Measurements from ENCODE around the gene CRYBG1. TPM values are rescaled to one million over a fixed set of nuclear protein-coding genes. Genes with fewer than 3 reads are reported as not detected.

CRYBG1 gene
- polyA plus RNA-seq, 1 donor from 2014 or later, result 0.73 TPM

DNA sequence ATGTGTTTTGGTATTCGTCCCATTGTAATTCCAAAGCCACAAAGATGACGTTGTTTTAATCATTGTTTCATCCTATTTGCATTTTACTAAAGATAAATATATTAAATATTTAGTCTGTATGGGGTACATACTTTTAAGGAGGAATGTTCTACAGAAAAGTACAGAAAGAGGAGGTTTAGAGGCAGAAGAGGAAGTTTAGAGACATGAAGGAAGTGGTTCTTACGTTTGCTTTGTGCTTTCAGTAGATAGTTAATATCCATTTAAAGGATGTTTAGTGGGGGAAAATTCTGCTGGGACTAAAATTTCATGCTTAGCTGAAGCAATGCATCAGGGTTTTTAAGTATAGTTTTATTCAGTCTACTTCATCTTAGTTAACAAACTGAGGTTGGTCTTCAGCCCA, 116.6 kb downstream of the CRYBG1 start:
- no peaks in the 10 kb centered on the region for H3K9me2 ChIP-seq (ENCODE audit: insufficient read depth, low read length)
- no peaks in the 10 kb centered on the region for H3F3A ChIP-seq (ENCODE audit: insufficient read depth, low read length, poor library complexity, severe bottlenecking)
- no peaks in the 10 kb centered on the region for H3K79me2 ChIP-seq (replicated peaks; ENCODE audit: insufficient read depth, low read length)
- H3K27me3 ChIP-seq (ENCODE audit: insufficient read depth, low read depth, low read length), result no peaks in the 10 kb centered on the region
- H3K9me3 ChIP-seq (ENCODE audit: low read length), result no peaks in the 10 kb centered on the region
- TF ChIP-seq, protein P1, sequence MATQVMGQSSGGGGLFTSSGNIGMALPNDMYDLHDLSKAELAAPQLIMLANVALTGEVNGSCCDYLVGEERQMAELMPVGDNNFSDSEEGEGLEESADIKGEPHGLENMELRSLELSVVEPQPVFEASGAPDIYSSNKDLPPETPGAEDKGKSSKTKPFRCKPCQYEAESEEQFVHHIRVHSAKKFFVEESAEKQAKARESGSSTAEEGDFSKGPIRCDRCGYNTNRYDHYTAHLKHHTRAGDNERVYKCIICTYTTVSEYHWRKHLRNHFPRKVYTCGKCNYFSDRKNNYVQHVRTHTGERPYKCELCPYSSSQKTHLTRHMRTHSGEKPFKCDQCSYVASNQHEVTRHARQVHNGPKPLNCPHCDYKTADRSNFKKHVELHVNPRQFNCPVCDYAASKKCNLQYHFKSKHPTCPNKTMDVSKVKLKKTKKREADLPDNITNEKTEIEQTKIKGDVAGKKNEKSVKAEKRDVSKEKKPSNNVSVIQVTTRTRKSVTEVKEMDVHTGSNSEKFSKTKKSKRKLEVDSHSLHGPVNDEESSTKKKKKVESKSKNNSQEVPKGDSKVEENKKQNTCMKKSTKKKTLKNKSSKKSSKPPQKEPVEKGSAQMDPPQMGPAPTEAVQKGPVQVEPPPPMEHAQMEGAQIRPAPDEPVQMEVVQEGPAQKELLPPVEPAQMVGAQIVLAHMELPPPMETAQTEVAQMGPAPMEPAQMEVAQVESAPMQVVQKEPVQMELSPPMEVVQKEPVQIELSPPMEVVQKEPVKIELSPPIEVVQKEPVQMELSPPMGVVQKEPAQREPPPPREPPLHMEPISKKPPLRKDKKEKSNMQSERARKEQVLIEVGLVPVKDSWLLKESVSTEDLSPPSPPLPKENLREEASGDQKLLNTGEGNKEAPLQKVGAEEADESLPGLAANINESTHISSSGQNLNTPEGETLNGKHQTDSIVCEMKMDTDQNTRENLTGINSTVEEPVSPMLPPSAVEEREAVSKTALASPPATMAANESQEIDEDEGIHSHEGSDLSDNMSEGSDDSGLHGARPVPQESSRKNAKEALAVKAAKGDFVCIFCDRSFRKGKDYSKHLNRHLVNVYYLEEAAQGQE (IDR thresholded peaks at IDR 0.05; ENCODE audit: borderline replicate concordance), result no peak
- TF ChIP-seq POLR2AphosphoS5 (IDR thresholded peaks at IDR 0.05), result no peak
- no peak overlapping the region for H3K4me3 ChIP-seq (ENCODE audit: low read length)
- H2AFZ ChIP-seq (ENCODE audit: low read depth, low read length), result no peak overlapping the region
- H4K20me1 ChIP-seq (ENCODE audit: insufficient read depth), result no peaks in the 10 kb centered on the region
- no peak overlapping the region for H3K9ac ChIP-seq (ENCODE audit: low read length)
- no peak overlapping the region for H3K4me2 ChIP-seq (ENCODE audit: low read length)
- no peaks in the 10 kb centered on the region for H3K36me3 ChIP-seq (ENCODE audit: insufficient read depth, low read length)
- no peak overlapping the region for H3K27ac ChIP-seq (ENCODE audit: low read length)

DNA sequence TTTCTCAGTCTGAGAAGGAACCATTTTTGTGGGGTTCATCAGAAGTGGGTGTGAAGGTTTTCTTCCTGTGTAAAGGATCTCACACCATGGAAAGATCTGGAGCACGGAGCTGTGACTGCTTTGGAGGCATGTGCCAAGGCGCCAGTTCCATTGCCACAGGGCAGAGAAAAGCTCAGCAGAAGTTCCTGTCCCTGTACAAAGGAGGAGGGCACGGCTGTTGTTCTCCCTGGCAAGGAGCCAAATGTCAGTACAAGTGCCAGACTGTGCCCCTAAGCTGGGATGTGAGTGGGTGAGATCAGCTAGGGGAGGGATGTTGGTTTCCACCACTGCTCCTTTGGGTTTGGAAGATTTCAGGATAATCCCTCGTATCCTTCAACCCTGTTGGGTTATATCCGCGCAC, 117.3 kb downstream of the CRYBG1 start:
- H4K20me1 ChIP-seq (ENCODE audit: insufficient read depth), result no peaks in the 10 kb centered on the region

More for the DNA sequence above, 117.3 kb downstream of the CRYBG1 start:
- H3F3A ChIP-seq (ENCODE audit: insufficient read depth, low read length, poor library complexity, severe bottlenecking), result no peaks in the 10 kb centered on the region
- no peak overlapping the region for H3K9ac ChIP-seq (ENCODE audit: low read length)
- H3K27me3 ChIP-seq (ENCODE audit: insufficient read depth, low read depth, low read length), result no peaks in the 10 kb centered on the region
- H3K36me3 ChIP-seq (ENCODE audit: insufficient read depth, low read length), result no peaks in the 10 kb centered on the region
- H3K79me2 ChIP-seq (replicated peaks; ENCODE audit: insufficient read depth, low read length), result no peaks in the 10 kb centered on the region
- TF ChIP-seq MXI1 (conservative IDR thresholded peaks at IDR 0.05; ENCODE audit: poor library complexity, severe bottlenecking), result no peak
- TF ChIP-seq EZH2 (IDR thresholded peaks at IDR 0.05; ENCODE audit: borderline replicate concordance, insufficient read depth, low read length, poor library complexity, severe bottlenecking), result no peak
- TF ChIP-seq CTCF (IDR thresholded peaks at IDR 0.05; ENCODE audit: poor library complexity, severe bottlenecking), result no peak
- TF ChIP-seq EP300 (conservative IDR thresholded peaks at IDR 0.05; ENCODE audit: poor library complexity, severe bottlenecking), result no peak
- no peak for TF ChIP-seq TAF1 (IDR thresholded peaks at IDR 0.05; ENCODE audit: low read depth)
- TF ChIP-seq POLR2AphosphoS5 (IDR thresholded peaks at IDR 0.05), result no peak
- TF ChIP-seq RAD21 (conservative IDR thresholded peaks at IDR 0.05), result no peak
- TF ChIP-seq, protein P1 (IDR thresholded peaks at IDR 0.05; ENCODE audit: borderline replicate concordance), result no peak
- no peak for TF ChIP-seq SMC3 (conservative IDR thresholded peaks at IDR 0.05; ENCODE audit: poor library complexity)
- H2AFZ ChIP-seq (ENCODE audit: low read depth, low read length), result no peak overlapping the region
- H3K4me2 ChIP-seq (ENCODE audit: low read length), result no peak overlapping the region
- no peak overlapping the region for H3K27ac ChIP-seq (ENCODE audit: low read length)
- H3K4me3 ChIP-seq (ENCODE audit: low read length), result no peak overlapping the region
- no peaks in the 10 kb centered on the region for H3K9me3 ChIP-seq (ENCODE audit: low read length)
- H3K9me2 ChIP-seq (ENCODE audit: insufficient read depth, low read length), result no peaks in the 10 kb centered on the region
